ENCODE measurements around the gene GALNT1.

Gene GALNT1

GRCh38 chr18:35682281-35682867 is 100.8 kb downstream of the GALNT1 start:
- no peak for DNase-seq

- DNase-seq = no peak
Observed at GRCh38 chr18:35683021-35683420, 101.5 kb downstream of the GALNT1 start.

- no peak for DNase-seq
Observed at GRCh38 chr18:35688757-35689156, 107.2 kb downstream of the GALNT1 start.

- DNase-seq = no peak
Observed at GRCh38 chr18:35689728-35690127, 108.2 kb downstream of the GALNT1 start.

- no peak for DNase-seq
Observed at GRCh38 chr18:35691625-35692024, 110.1 kb downstream of the GALNT1 start.

GRCh38 chr18:35692866-35693265 is 111.3 kb downstream of the GALNT1 start:
- no peak for DNase-seq

GRCh38 chr18:35693829-35694228 is 112.3 kb downstream of the GALNT1 start:
- no peak for DNase-seq

- DNase-seq = no peak
Observed at GRCh38 chr18:35694808-35695207, 113.3 kb downstream of the GALNT1 start.

GRCh38 chr18:35695384-35695783 is 113.8 kb downstream of the GALNT1 start:
- DNase-seq = no peak

GRCh38 chr18:35695803-35696202 is 114.3 kb downstream of the GALNT1 start:
- no peak for DNase-seq

- no peak for DNase-seq
Observed at GRCh38 chr18:35696307-35696706, 114.8 kb downstream of the GALNT1 start.

GRCh38 chr18:35697869-35698268 is 116.3 kb downstream of the GALNT1 start:
- no peak for DNase-seq

GRCh38 chr18:35703043-35703688 is 121.6 kb downstream of the GALNT1 start:
- no peak for DNase-seq

- no peak for DNase-seq
Observed at GRCh38 chr18:35705988-35706387, 124.4 kb downstream of the GALNT1 start.

- DNase-seq = no peak
Observed at GRCh38 chr18:35707247-35707646, 125.7 kb downstream of the GALNT1 start.

- DNase-seq = no peak
Observed at GRCh38 chr18:35707674-35708073, 126.1 kb downstream of the GALNT1 start.

- no peak for DNase-seq
Observed at GRCh38 chr18:35710581-35710980, 129.0 kb downstream of the GALNT1 start.

GRCh38 chr18:35711227-35711626 is 129.7 kb downstream of the GALNT1 start:
- no peak for DNase-seq

- DNase-seq = no peak
Observed at GRCh38 chr18:35713545-35713944, 132.0 kb downstream of the GALNT1 start.

- DNase-seq = no peak
Observed at GRCh38 chr18:35714539-35714938, 133.0 kb downstream of the GALNT1 start.

- no peak for DNase-seq
Observed at GRCh38 chr18:35715139-35715538, 133.6 kb downstream of the GALNT1 start.

GRCh38 chr18:35716169-35716831 is 134.8 kb downstream of the GALNT1 start:
- DNase-seq = no peak

- DNase-seq = no peak
Observed at GRCh38 chr18:35717182-35717581, 135.6 kb downstream of the GALNT1 start.

- DNase-seq = no peak
Observed at GRCh38 chr18:35721431-35722081, 140.0 kb downstream of the GALNT1 start.
